ENCODE data around the gene ST7L.

DNA sequence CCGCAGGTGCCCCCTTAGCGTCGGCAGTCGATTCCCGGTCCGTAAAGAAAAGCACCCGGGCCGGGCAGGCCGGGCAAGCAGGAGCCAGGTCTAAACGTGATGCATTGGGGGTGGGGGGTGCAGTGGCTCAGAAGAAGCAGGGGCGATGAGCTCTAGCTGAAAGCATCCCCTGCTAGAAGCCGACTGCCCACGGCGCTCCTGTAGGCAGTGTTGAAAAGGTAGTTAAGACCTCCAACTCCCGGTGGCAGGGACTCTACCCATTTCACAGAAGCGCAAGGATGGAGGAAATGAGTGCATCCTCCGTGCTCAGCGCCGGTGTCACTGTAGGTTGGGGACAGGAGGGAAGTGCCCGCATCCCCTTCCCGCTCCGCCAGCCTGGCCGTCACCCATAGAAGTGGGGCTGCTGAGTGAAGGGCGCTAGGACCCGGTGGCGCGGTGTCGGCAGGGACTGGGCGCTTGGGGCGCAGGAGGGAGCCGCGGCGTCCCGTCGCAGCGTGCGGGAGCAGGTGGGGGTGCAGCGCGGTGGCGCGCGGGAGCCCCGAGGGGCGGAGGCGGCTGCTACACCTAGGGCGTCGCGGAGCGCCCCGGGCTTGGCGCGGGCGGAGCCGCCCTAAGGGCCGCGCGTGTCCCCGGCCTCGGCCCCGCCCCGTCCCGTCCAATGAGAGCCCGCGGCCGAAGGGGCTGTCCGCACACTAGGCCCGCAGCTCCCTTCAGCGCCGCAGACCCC is 110.5 kb downstream of the ST7L start, which contains the start of gene WNT2B:
- TF ChIP-seq EZH2phosphoT487 (IDR thresholded peaks at IDR 0.05; ENCODE audit: low read depth): no peak
- TF ChIP-seq CTCF (IDR thresholded peaks at IDR 0.05; ENCODE audit: low read depth, low read length): no peak
